Ascending aorta (tissue), 2 donors: ENCODE data around the gene CENPP. TPM values are rescaled to one million over a fixed set of nuclear protein-coding genes. Genes with fewer than 3 reads are reported as not detected.

ENCODE experiments used
- DNase-seq, 2 donors: peaks; one replicate each; pipeline ENCODE4 v3.0.0-alpha.2; 2019; ENCODE audit warnings: low spot score in 2 of 2
- H3K27ac ChIP-seq, 2 donors: fragments of 200-600 bp; sonication (generic); one replicate each; pipeline ENCODE4 v1.5.1; 2016 to 2017; ENCODE audit warnings: mild to moderate bottlenecking in 1 of 2
- H3K27me3 ChIP-seq: fragments of 200-600 bp; sonication (generic); one replicate; pipeline ENCODE4 v1.5.1; 2017
- H3K36me3 ChIP-seq, 2 donors: fragments of 200-600 bp; sonication (generic); one replicate each; pipeline ENCODE4 v1.5.1; 2016
- H3K4me1 ChIP-seq, 2 donors: fragments of 200-600 bp; sonication (generic); one replicate each; pipeline ENCODE4 v1.5.1; 2016 to 2017; ENCODE audit warnings: mild to moderate bottlenecking in 1 of 2
- H3K4me3 ChIP-seq, 2 donors: fragments of 200-600 bp; sonication (generic); one replicate each; pipeline ENCODE4 v1.5.1; 2016 to 2017; ENCODE audit warnings: mild to moderate bottlenecking in 1 of 2
- H3K9me3 ChIP-seq, 2 donors: fragments of 200-600 bp; sonication (generic); one replicate each; pipeline ENCODE4 v1.5.1; 2016
- intact Hi-C: fragments of 100-400 bp; cut with DNase I; formaldehyde crosslinking; loops from one replicate; pipeline ENCODE4 v1.15.1; 2023
- total RNA-seq: library from RNA; depleted of rRNA; stranded (reverse); fragments of >200 nt; gene quantifications from one replicate; pipeline ENCODE4 v1.1.0, GENCODE V29; 2016
- TF ChIP-seq, protein P1 (sequence below), 3 experiments: fragments of 200-600 bp in 2 of 3; fragments of 450-650 bp in 1 of 3; sonication (generic) in 2 of 3; IDR thresholded peaks; one replicate each; pipeline ENCODE4 v1.5.1; 2016 to 2019; ENCODE audit warnings: antibody characterized with exemption in 3 of 3, mild to moderate bottlenecking in 1 of 3, moderate library complexity in 1 of 3

CENPP gene
- total RNA-seq, 1 donor from 2014 or later: 0.43 TPM

DNA sequence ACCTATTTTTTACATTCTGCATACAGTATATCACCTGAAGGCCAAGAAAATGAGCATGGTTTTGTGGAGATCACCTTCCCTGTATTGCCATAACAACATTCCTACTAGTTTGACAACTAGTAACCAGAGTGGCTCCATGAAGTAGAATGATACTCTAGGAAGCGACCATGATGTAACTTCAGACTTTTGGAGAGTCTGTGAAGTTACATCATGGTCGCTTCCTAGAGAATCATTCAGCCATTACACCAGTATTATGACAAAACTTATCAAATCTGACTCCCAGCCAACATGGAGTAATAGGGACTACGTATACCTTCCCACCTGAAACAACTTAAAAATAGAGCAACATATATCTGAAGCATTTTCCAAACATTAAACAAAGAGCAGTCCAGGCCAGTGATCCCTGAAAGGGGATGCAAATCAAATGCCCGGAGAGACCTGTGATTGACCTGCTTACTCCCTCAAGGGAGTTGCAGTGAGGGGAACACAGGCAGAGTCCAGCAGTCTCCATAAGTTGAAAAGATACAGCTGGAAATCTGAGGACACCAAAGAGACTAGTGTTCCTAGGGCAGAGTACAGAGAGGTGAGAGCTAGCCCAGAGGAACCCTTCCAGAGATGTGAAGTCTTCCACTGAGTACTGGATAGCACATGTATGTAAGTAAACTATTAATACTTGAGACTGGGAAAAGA is 202.2 kb downstream of the CENPP start:
- Histone ChIP-seq H3K4me1 (no peaks in the 10 kb centered on the region), H3K36me3 (no peaks in the 10 kb centered on the region), H3K4me3 (no peak overlapping the region), H3K27me3 (no peaks in the 10 kb centered on the region), H3K27ac (peak overlapping the region; percentile 11 to 44), H3K9me3 (peaks cover 3 to 29% of the 10 kb centered on the region in 2 donors)
- no peak for DNase-seq
- intact Hi-C loops: no loop called here
- TF ChIP-seq, protein P1, sequence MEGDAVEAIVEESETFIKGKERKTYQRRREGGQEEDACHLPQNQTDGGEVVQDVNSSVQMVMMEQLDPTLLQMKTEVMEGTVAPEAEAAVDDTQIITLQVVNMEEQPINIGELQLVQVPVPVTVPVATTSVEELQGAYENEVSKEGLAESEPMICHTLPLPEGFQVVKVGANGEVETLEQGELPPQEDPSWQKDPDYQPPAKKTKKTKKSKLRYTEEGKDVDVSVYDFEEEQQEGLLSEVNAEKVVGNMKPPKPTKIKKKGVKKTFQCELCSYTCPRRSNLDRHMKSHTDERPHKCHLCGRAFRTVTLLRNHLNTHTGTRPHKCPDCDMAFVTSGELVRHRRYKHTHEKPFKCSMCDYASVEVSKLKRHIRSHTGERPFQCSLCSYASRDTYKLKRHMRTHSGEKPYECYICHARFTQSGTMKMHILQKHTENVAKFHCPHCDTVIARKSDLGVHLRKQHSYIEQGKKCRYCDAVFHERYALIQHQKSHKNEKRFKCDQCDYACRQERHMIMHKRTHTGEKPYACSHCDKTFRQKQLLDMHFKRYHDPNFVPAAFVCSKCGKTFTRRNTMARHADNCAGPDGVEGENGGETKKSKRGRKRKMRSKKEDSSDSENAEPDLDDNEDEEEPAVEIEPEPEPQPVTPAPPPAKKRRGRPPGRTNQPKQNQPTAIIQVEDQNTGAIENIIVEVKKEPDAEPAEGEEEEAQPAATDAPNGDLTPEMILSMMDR (IDR thresholded peaks at IDR 0.05): no peak

DNA sequence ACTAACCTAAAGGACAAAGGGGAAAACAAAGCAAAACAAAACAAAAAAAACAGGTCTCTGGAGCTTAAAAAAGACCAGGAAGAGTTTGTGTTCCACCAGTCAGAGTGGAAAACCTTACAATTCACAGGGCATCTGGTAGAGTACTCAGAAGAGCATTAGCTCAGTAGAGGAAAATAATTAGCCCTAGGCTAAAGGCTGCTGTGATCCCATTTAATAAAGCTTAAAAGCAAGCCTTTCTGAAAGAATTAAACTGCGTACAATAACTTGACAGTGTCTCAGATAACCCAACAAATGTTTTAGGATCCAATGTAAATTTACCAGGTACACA is 202.7 kb downstream of the CENPP start:
- Histone ChIP-seq H3K9me3 (peaks cover 3 to 29% of the 10 kb centered on the region in 2 donors), H3K36me3 (no peaks in the 10 kb centered on the region), H3K27ac (peak overlapping the region; percentile 7 to 44), H3K4me3 (no peak overlapping the region), H3K4me1 (no peaks in the 10 kb centered on the region), H3K27me3 (no peaks in the 10 kb centered on the region)
- intact Hi-C loops: no loop called here
- TF ChIP-seq, protein P1 (IDR thresholded peaks at IDR 0.05): no peak
- DNase-seq: no peak

DNA sequence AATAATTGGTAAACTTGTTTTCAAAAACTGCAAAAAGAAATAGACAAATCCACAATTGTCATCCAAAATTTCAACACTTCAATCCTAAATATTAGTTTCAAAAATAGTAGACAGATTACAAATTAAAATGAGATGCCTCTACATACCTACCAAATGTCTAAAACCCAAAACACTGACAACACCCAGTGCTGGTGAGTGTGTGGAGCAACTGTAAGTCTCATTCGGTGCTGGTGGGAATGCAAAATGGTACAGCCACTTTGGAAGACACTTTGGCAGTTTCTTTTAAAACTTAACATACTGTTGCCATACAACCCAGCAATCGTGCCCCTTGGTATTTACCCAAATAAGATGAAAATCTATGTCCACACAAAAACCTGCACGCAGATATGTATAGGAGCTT is 203.4 kb downstream of the CENPP start:
- Histone ChIP-seq H3K9me3 (peaks cover 3 to 29% of the 10 kb centered on the region in 2 donors), H3K36me3 (no peaks in the 10 kb centered on the region), H3K27ac (no peak overlapping the region), H3K4me1 (no peaks in the 10 kb centered on the region), H3K27me3 (no peaks in the 10 kb centered on the region), H3K4me3 (no peak overlapping the region)
- TF ChIP-seq, protein P1 (IDR thresholded peaks at IDR 0.05): no peak
- intact Hi-C loops: no loop called here
- DNase-seq: no peak

DNA sequence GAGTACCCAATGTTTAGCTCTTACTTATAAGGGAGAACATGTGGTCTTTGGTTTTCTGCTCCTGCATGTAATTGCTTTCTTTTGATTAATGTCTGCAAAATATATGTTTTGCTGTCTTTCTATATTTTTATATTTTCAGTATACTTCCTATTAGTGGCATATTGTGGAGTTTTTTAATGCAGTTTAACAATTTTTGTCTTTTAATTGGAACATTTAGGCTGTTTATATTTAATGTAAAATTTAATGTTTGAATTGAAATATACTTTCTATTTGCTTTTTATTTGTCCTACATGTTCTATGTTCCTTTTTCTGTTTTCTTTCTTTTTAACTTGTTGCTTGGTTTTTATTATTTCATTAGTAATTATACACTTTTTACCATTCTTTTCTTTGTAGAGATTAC is 205.1 kb downstream of the CENPP start:
- Histone ChIP-seq H3K36me3 (no peaks in the 10 kb centered on the region), H3K27ac (no peak overlapping the region), H3K4me3 (no peak overlapping the region), H3K4me1 (no peaks in the 10 kb centered on the region), H3K27me3 (no peaks in the 10 kb centered on the region), H3K9me3 (peaks cover 3 to 29% of the 10 kb centered on the region in 2 donors)
- intact Hi-C loops: no loop called here
- no peak for DNase-seq
- TF ChIP-seq, protein P1 (IDR thresholded peaks at IDR 0.05): no peak

DNA sequence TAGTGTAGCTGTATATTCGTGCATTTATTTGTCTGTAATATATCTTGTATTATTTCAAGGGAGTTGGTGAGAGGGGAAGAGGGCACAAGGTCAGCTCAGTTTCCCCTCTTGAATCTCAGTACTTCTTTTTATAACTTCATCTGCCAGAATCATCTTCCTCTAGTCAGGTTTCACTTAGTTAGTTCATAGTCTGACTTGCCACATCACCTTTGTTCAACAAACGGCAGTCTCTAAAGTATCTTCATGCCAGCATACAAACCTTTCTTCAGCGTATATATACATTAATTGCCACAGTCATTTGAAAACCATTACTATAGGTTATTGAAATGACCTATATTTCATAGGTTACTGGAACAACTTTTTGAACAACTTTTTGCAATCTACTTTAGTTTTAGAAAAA is 208.5 kb downstream of the CENPP start:
- Histone ChIP-seq H3K9me3 (peaks cover 3 to 29% of the 10 kb centered on the region in 2 donors), H3K4me3 (peak overlapping the region; percentile 55 to 56), H3K27me3 (no peaks in the 10 kb centered on the region), H3K36me3 (no peaks in the 10 kb centered on the region), H3K27ac (peak overlapping the region in 1 of 2 donors; percentile 72), H3K4me1 (peaks cover 5 to 19% of the 10 kb centered on the region in 2 donors)
- intact Hi-C loops: loop anchor here (2.0 kb wide), 1 partner anchor 27 kb away; no protein-coding TSS in a partner anchor
- TF ChIP-seq, protein P1 (IDR thresholded peaks at IDR 0.05): no peak
- no peak for DNase-seq
